Stimulated activated CD4-positive, alpha-beta T cell treated with anti-CD3 and anti-CD28 coated beads, Interleukin-12 subunit alpha, Interleukin-12 subunit beta, amount 100 ng/mL, for 48 hours (primary cell): Measurements from ENCODE around the gene ANXA8L1.
"Not testable (repeated sequence)": the region's sequence is repeated elsewhere in the genome, so short reads cannot be mapped to it uniquely, and the experiment has no call there.

ENCODE experiments used
- DNase-seq, 3 donors: peaks; one replicate each; pipeline ENCODE4 v3.0.0-alpha.2; 2020; ENCODE audit warnings: low read depth in 2 of 3, low spot score in 1 of 3

Gene ANXA8L1

GRCh38 chr10:46375406-46375805 is at the start of gene ANXA8L1:
Gene ANXA8L1 (plus strand): TSS chr10:46375776. CDS start chr10:46375852, 76 bp downstream.
- DNase-seq: not testable (repeated sequence)

- DNase-seq: no peak
Measured at GRCh38 chr10:46326066-46326465, 49.5 kb upstream of the ANXA8L1 start.

GRCh38 chr10:46326971-46327370 is 48.6 kb upstream of the ANXA8L1 start:
- DNase-seq: no peak

GRCh38 chr10:46327685-46328084 is 47.9 kb upstream of the ANXA8L1 start:
- no peak for DNase-seq

- DNase-seq: no peak
Measured at GRCh38 chr10:46328853-46329689, 46.5 kb upstream of the ANXA8L1 start.

- DNase-seq: no peak
Measured at GRCh38 chr10:46329690-46330016, 45.9 kb upstream of the ANXA8L1 start.

- DNase-seq: no peak
Measured at GRCh38 chr10:46330894-46331293, 44.7 kb upstream of the ANXA8L1 start.

- DNase-seq: not testable (repeated sequence)
Measured at GRCh38 chr10:46365484-46365883, 10.1 kb upstream of the ANXA8L1 start.

GRCh38 chr10:46367209-46367608 is 8.4 kb upstream of the ANXA8L1 start:
- DNase-seq: not testable (repeated sequence)

- not testable (repeated sequence) for DNase-seq
Measured at GRCh38 chr10:46367666-46368240, 7.8 kb upstream of the ANXA8L1 start.

GRCh38 chr10:46368956-46369355 is 6.6 kb upstream of the ANXA8L1 start:
- not testable (repeated sequence) for DNase-seq

GRCh38 chr10:46374410-46374809 is 1.2 kb upstream of the ANXA8L1 start:
- not testable (repeated sequence) for DNase-seq

GRCh38 chr10:46377022-46377421 is 1.4 kb downstream of the ANXA8L1 start:
- not testable (repeated sequence) for DNase-seq

- DNase-seq: not testable (repeated sequence)
Measured at GRCh38 chr10:46377651-46378050, 2.1 kb downstream of the ANXA8L1 start.

GRCh38 chr10:46378108-46378507 is 2.5 kb downstream of the ANXA8L1 start:
- not testable (repeated sequence) for DNase-seq

GRCh38 chr10:46379233-46379848 is 3.8 kb downstream of the ANXA8L1 start:
- not testable (repeated sequence) for DNase-seq

- not testable (repeated sequence) for DNase-seq
Measured at GRCh38 chr10:46385858-46386257, 10.3 kb downstream of the ANXA8L1 start.

- DNase-seq: not testable (repeated sequence)
Measured at GRCh38 chr10:46386694-46387093, 11.1 kb downstream of the ANXA8L1 start.

GRCh38 chr10:46387309-46387902 is 11.8 kb downstream of the ANXA8L1 start:
- not testable (repeated sequence) for DNase-seq

- DNase-seq: not testable (repeated sequence)
Measured at GRCh38 chr10:46391422-46391821, 15.8 kb downstream of the ANXA8L1 start.

- not testable (repeated sequence) for DNase-seq
Measured at GRCh38 chr10:46396441-46397279, 21.1 kb downstream of the ANXA8L1 start.
